Thyroid gland (tissue), 4 donors: ENCODE measurements around the gene SLC4A7.

Source experiments
- CTCF ChIP-seq, 6 experiments: fragments of 200-600 bp in 3 of 6; fragments of 450-650 bp in 3 of 6; sonication (generic) in 3 of 6; IDR thresholded peaks; one replicate each; pipeline ENCODE4 v1.5.1; 2016 to 2019; ENCODE audit warnings: antibody characterized with exemption in 6 of 6, mild to moderate bottlenecking in 2 of 6, inconsistent platforms in 1 of 6, moderate library complexity in 1 of 6
- POLR2A ChIP-seq, 2 donors: fragments of 450-650 bp; IDR thresholded peaks; one replicate each; pipeline ENCODE4 v1.6.1; 2017; ENCODE audit warnings: antibody characterized with exemption in 2 of 2, mild to moderate bottlenecking in 2 of 2, moderate library complexity in 1 of 2

- TF ChIP-seq POLR2A (IDR thresholded peaks at IDR 0.05): no peak
- no peak for TF ChIP-seq CTCF (IDR thresholded peaks at IDR 0.05)
Measured at GRCh38 chr3:27391796-27392195, 92.4 kb downstream of the SLC4A7 start.
